Sigmoid colon (tissue), 7 donors: ENCODE data around the gene MOK. TPM values are rescaled to one million over a fixed set of nuclear protein-coding genes. Genes with fewer than 3 reads are reported as not detected.

Experiments used
- DNase-seq: peaks from one replicate; pipeline ENCODE4 v3.0.0-alpha.2; 2019
- H3K27ac ChIP-seq, 4 donors: fragments of 200-600 bp; sonication (generic); one replicate each; pipeline ENCODE4 v1.5.1; 2016 to 2019; ENCODE audit warnings: mild to moderate bottlenecking in 1 of 4
- H3K27me3 ChIP-seq, 3 donors: fragments of 200-600 bp; sonication (generic); one replicate each; pipeline ENCODE4 v1.5.1; 2019; ENCODE audit warnings: mild to moderate bottlenecking in 1 of 3
- H3K36me3 ChIP-seq, 4 donors: fragments of 200-600 bp; sonication (generic); one replicate each; pipeline ENCODE4 v1.5.1; 2016 to 2019
- H3K4me1 ChIP-seq, 4 donors: fragments of 200-600 bp; sonication (generic); one replicate each; pipeline ENCODE4 v1.5.1; 2017 to 2019
- H3K4me3 ChIP-seq, 4 donors: fragments of 200-600 bp; sonication (generic); one replicate each; pipeline ENCODE4 v1.5.1; 2017 to 2019; ENCODE audit warnings: mild to moderate bottlenecking in 2 of 4, moderate library complexity in 1 of 4
- H3K9me3 ChIP-seq, 4 donors: fragments of 200-600 bp in 3 of 4; sonication (generic) in 3 of 4; one replicate each; pipeline versions ENCODE4 v1.5.1 to v1.6.1; 2013 to 2019
- CTCF ChIP-seq, 4 experiments: fragments of 450-650 bp in 3 of 4; fragments of 200-600 bp in 1 of 4; IDR thresholded peaks; one replicate each; pipeline ENCODE4 v1.5.1; 2016 to 2019; ENCODE audit warnings: antibody characterized with exemption in 4 of 4, mild to moderate bottlenecking in 3 of 4, moderate library complexity in 2 of 4
- EP300 ChIP-seq, 4 donors: sonication (generic); formaldehyde crosslinking; IDR thresholded peaks; one replicate each; pipeline ENCODE4 v1.6.1; 2017; ENCODE audit warnings: antibody characterized with exemption in 4 of 4
- POLR2A ChIP-seq, 2 donors: fragments of 450-650 bp; IDR thresholded peaks; one replicate each; pipeline ENCODE4 v1.6.1; 2016; ENCODE audit warnings: antibody characterized with exemption in 2 of 2, mild to moderate bottlenecking in 2 of 2, moderate library complexity in 2 of 2
- POLR2AphosphoS5 ChIP-seq, 4 donors: sonication (generic); formaldehyde crosslinking; IDR thresholded peaks; one replicate each; pipeline ENCODE4 v1.6.1; 2017; ENCODE audit warnings: antibody characterized with exemption in 4 of 4
- WGBS, 2 donors: extraction: QIAGEN DNeasy Blood & Tissue Kit; methylation state at CpG; one replicate each; pipeline ENCODE4 v1.1.7; 2013; 5-methylcytosine and 5-hydroxymethylcytosine counted together
- intact Hi-C: fragments of 100-400 bp; cut with DNase I; formaldehyde crosslinking; loops from one replicate; pipeline ENCODE4 v1.15.1; 2023
- polyA plus RNA-seq, 3 donors: library from polyadenylated mRNA; stranded (reverse); fragments of 200-250 nt; gene quantifications; one replicate each; pipeline ENCODE4 v1.2.3, GENCODE V29; 2013
- total RNA-seq, 4 donors: library from RNA; depleted of rRNA; stranded (reverse); fragments of >200 nt; gene quantifications; one replicate each; pipeline ENCODE4 v1.1.0, GENCODE V29; 2016
- donor health status: healthy with polysubstance abuse.
- donor health status: Bipolar disorder and iron deficiency.
- donor health status: healthy.

The MOK gene
- total and polyA plus RNA-seq, 7 donors: 1.8 to 17.2 (median 9.4) TPM

- Histone ChIP-seq H3K27me3 (no peaks in the 10 kb centered on the region), H3K27ac (no peak overlapping the region), H3K9me3 (no peaks in the 10 kb centered on the region), H3K36me3 (peaks cover 0 to 43% (median 3%) of the 10 kb centered on the region in 4 donors), H3K4me3 (no peak overlapping the region), H3K4me1 (no peaks in the 10 kb centered on the region)
- TF ChIP-seq EP300 (IDR thresholded peaks at IDR 0.05) (no peak), POLR2A (IDR thresholded peaks at IDR 0.05) (no peak), POLR2AphosphoS5 (IDR thresholded peaks at IDR 0.05) (no peak), CTCF (IDR thresholded peaks at IDR 0.05) (no peak)
- intact Hi-C loops: no loop called here
- 87% methylated on average over 28 of the region's 28 CpGs for WGBS, 2 donors
- no peak for DNase-seq
Observed at GRCh38 chr14:102227184-102227964, 77.6 kb downstream of the MOK start.

DNA sequence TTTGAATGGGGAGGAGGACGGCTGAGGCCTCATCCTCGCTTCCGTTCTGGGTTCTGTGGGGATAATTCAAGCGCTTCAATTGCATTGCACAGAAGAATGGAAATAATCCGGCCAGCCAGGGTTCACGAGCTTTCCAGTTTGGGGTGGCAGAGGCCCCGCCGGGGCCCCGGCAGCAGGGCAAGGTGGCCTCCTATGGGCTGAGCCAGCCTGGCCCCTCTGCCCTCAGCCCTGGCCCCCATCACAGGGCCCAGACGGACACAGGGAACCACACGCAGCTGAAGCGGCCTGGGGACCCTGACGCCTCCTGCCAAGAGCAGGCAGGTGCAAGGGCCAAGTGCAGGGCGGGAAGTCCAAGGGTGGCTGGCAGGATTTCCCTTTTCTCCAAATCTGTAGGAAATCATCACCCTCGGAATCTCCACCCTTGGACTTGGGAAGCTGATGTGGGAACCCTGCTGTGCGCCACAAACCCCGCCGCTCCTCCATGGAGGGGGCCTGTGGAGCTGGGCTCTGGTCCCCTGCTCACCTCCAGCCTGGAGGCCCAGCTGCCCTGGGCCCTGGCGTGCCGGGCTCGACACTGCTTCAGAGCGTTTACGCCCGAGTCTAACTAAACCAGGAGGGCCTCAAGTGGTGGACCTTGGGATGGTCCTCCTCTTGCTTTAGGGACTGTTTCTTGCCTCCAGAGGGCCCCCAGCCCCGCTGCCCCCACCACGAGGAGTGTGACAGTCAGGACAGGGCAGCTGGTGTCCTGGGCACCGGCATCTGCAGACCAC, 78.4 kb downstream of the MOK start:
- 83 to 89% methylated on average over 27 of the region's 27 CpGs for WGBS, 2 donors

GRCh38 chr14:102225936-102226335, 79.0 kb downstream of the MOK start:
- H3K9me3 ChIP-seq: no peaks in the 10 kb centered on the region
- TF ChIP-seq POLR2AphosphoS5 (IDR thresholded peaks at IDR 0.05) (no peak), POLR2A (IDR thresholded peaks at IDR 0.05) (no peak), CTCF (IDR thresholded peaks at IDR 0.05) (no peak)
- 88 to 90% methylated on average over 15 of the region's 15 CpGs for WGBS, 2 donors
- H3K27me3 ChIP-seq: no peaks in the 10 kb centered on the region
- DNase-seq: no peak
- intact Hi-C loops: no loop called here
- H3K4me1 ChIP-seq: no peaks in the 10 kb centered on the region
- peaks cover 0 to 38% (median 5%) of the 10 kb centered on the region in 4 donors for H3K36me3 ChIP-seq
- H3K27ac ChIP-seq: no peak overlapping the region
- H3K4me3 ChIP-seq: no peak overlapping the region

More for the DNA sequence above, 78.4 kb downstream of the MOK start:
- no peak overlapping the region for H3K4me3 ChIP-seq
- H3K27me3 ChIP-seq: no peaks in the 10 kb centered on the region
- no peaks in the 10 kb centered on the region for H3K9me3 ChIP-seq
- intact Hi-C loops: no loop called here
- no peak overlapping the region for H3K27ac ChIP-seq
- peaks cover 0 to 39% (median 3%) of the 10 kb centered on the region in 4 donors for H3K36me3 ChIP-seq
- H3K4me1 ChIP-seq: no peaks in the 10 kb centered on the region
- no peak for DNase-seq
- no peak for TF ChIP-seq CTCF (IDR thresholded peaks at IDR 0.05)
- no peak for TF ChIP-seq POLR2AphosphoS5 (IDR thresholded peaks at IDR 0.05)
- TF ChIP-seq EP300 (IDR thresholded peaks at IDR 0.05): no peak
- no peak for TF ChIP-seq POLR2A (IDR thresholded peaks at IDR 0.05)

GRCh38 chr14:102225386-102225785, 79.6 kb downstream of the MOK start:
- intact Hi-C loops: no loop called here
- H3K27ac ChIP-seq: no peak overlapping the region
- DNase-seq: no peak
- no peaks in the 10 kb centered on the region for H3K4me1 ChIP-seq
- no peak for TF ChIP-seq EP300 (IDR thresholded peaks at IDR 0.05)
- TF ChIP-seq POLR2AphosphoS5 (IDR thresholded peaks at IDR 0.05): no peak
- no peak for TF ChIP-seq POLR2A (IDR thresholded peaks at IDR 0.05)
- TF ChIP-seq CTCF (IDR thresholded peaks at IDR 0.05): no peak
- WGBS, 2 donors: 93% methylated on average over 7 of the region's 7 CpGs
- H3K36me3 ChIP-seq: peaks cover 0 to 35% (median 5%) of the 10 kb centered on the region in 4 donors
- H3K4me3 ChIP-seq: no peak overlapping the region
- no peaks in the 10 kb centered on the region for H3K9me3 ChIP-seq
- H3K27me3 ChIP-seq: no peaks in the 10 kb centered on the region
